ENCODE results near the gene DDIT3.
"Not testable (repeated sequence)": the region's sequence is repeated elsewhere in the genome, so short reads cannot be mapped to it uniquely, and the experiment has no call there.

Gene DDIT3, protein sequence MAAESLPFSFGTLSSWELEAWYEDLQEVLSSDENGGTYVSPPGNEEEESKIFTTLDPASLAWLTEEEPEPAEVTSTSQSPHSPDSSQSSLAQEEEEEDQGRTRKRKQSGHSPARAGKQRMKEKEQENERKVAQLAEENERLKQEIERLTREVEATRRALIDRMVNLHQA

DNA sequence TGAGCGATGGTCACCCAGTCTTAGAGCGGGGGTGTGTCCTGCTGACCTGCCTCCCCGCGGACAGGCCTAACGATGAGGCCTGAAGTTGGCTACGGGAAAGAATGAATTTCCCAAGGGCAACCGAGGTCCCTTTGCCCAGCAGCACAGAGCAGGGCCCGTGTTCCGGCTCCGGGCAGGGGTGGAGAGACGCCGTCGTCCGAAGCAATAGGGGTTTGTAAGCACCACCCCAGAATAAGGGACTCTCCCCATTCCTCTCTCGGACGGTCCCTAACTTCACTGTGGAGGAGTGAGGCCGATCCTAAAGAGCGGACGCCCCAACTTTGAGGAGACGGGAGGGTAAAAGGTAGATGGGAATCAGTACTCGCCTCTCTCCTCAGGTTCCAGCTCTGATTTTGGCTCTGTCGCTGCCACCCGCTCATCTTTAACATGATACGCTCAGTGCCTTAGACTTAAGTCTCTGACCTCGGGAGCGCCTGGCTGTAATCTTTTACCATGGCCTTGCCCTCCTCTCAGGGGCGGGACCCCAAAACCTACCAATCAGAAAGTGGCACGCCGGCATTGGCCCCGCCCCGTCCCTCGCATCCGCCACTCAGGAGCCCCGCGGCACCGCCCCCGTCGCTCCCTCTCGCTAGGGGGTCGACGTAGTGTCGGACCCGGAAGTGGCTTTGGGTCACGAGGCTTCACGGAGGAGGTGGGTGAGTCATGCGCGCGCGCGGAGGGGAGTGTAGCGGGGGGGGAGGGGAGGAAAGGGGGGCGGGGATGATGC, at the start of gene DDIT3:
Gene DDIT3 (minus strand): TSS at position 462 of the 766 bp plus-strand sequence. CDS start 3,108 bp downstream, outside the sequence.
- peak; percentile 97 for TF ChIP-seq POLR2A (IDR thresholded peaks at IDR 0.05; ENCODE audit: low read depth, low read length)
- DNase-seq (ENCODE audit: insufficient read length, low spot score): peak; percentile 81
- FAIRE-seq: no peak

DNA sequence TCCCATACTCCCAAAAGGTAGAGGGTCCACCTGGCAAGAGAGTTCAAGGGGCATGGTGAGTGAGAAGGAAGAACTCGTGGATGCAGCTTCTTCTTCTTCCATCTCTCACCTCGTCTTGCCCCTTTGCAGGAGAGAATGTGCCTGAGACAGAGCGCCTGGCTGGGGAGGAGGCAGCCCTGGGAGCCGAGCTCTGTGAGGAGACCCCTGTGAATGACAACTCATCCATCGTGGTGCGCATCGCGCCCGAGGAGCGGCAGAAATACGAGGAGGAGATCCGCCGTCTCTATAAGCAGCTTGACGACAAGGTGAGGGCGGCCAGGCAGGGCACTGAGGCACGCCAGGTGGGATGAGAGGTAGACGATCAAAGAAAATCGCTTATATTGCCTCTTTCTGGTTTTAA, 49.5 kb upstream of the DDIT3 start:
- DNase-seq (ENCODE audit: insufficient read length, low spot score) (no peak), FAIRE-seq (no peak)
- TF ChIP-seq POLR2A (IDR thresholded peaks at IDR 0.05; ENCODE audit: low read depth, low read length): no peak

DNA sequence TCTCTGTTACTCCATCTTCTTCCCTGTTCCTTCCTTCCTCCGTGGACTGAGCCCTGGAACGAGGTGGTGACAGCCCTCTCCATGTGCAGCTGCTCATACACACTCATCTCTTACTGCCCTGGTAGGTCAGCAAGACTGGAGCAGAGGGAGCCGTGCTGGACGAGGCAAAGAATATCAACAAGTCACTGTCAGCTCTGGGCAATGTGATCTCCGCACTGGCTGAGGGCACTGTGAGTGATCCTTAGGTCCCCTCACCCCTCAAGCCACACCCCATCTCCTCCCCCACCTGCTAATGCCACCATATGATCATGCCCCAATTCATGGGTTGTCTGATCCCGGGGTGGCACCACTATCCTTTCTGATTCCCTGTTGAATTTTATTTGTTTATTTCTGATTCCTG, 48.5 kb upstream of the DDIT3 start:
- TF ChIP-seq POLR2A (IDR thresholded peaks at IDR 0.05; ENCODE audit: low read depth, low read length): no peak
- FAIRE-seq (no peak), DNase-seq (ENCODE audit: insufficient read length, low spot score) (no peak)

DNA sequence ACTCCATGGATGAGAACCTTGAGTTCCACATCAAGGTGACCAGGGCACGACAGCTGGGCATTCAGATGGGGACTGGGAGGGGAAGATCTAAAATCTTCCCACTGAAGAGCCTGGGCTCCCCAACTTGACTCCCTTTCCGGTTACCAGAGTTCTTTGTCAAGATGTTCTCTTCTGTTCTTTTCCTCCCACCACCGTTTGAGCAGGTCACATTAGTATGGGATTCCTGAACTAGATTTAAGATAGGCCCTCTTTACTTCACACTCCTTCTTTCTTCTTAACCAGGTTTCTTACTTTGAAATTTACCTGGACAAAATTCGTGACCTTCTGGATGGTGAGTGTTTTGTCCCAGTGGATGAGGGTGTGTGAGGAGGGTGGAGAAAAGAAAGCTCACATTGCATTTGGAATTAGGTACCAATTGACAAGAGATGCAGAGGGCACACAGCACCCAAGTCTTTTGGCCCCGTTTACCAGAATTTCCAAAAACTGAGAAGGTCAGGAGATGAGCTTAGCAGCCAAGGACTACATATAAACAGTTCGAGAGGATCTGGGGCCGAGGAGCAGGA, 43.9 kb upstream of the DDIT3 start:
- TF ChIP-seq POLR2A (IDR thresholded peaks at IDR 0.05; ENCODE audit: low read depth, low read length): no peak

DNA sequence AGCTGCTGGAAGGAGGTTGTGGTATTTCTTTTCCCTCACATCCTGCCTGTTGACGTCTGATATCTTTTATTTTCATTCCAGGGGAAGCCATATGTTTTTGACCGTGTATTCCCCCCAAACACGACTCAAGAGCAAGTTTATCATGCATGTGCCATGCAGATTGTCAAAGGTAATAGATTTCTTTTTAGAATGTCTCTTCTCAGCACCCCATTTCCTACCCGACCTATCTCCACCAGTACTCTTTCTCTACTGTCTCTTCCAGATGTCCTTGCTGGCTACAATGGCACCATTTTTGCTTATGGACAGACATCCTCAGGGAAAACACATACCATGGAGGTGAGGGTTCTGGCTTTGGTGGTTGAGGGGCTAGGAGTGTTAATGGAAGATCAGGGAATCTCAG, 43.0 kb upstream of the DDIT3 start:
- DNase-seq (ENCODE audit: insufficient read length, low spot score) (no peak), FAIRE-seq (no peak)
- no peak for TF ChIP-seq POLR2A (IDR thresholded peaks at IDR 0.05; ENCODE audit: low read depth, low read length)

More for the DNA sequence above, 43.9 kb upstream of the DDIT3 start:
- FAIRE-seq (no peak), DNase-seq (ENCODE audit: insufficient read length, low spot score) (no peak)

DNA sequence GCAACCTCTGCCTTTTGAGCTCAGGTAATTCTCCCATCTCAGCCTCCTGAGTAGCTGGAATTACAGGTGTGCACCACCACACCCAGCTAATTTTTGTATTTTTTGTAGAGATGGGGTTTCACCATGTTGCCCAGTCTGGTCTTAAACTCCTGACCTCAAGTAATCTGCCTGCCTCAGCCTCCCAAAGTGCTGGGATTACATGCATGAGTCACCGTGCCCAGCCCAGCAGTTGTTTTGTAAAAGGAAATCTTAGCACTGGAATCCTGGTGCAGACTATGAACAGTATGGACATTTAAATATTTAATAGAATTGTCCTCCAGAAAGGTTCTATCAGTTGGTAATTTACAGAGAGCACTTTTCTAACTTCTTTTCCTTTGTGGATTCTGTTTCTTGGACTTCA, 40.8 kb upstream of the DDIT3 start:
- not testable (repeated sequence) for DNase-seq (ENCODE audit: insufficient read length, low spot score); FAIRE-seq

DNA sequence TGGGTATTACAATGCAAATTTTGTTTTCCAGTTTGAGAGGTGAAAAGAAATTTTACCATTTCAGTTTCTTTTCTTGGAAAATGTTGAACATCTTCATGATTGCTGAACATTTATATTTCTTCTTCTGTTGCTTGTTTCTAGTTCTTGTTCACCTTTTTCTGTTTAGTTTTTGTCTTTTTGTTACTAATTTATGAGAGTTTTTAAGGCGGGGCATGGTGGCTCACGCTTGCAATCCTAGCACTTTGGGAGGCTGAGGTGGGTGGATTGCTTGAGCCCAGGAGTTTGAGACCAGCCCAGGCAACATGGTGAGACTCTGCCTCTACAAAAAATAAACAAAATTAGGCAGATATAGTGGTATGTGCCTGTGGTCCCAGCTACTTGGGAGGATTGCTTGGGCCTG, 40.2 kb upstream of the DDIT3 start:
- TF ChIP-seq POLR2A (IDR thresholded peaks at IDR 0.05; ENCODE audit: low read depth, low read length): no peak
- FAIRE-seq: no peak
- no peak for DNase-seq (ENCODE audit: insufficient read length, low spot score)

DNA sequence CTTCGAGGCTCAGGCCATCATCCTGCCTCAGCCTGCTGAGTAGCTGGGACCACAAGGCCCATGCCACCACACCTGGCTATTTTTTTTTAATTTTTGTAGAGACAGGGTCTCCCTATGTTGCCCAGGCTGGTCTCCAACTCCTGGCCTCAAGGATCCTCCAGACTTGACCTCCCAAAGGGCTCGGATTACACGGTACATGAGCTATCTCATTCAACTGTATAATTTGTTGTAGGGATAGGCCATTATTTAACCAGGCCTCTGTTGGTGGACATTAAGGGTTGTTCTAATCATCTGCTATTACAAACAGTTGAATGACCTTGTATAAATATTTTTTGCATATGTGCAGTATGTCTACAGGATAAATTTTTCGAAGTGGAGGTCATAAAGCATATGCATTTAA, 38.5 kb upstream of the DDIT3 start:
- no peak for FAIRE-seq
- DNase-seq (ENCODE audit: insufficient read length, low spot score): no peak
- no peak for TF ChIP-seq POLR2A (IDR thresholded peaks at IDR 0.05; ENCODE audit: low read depth, low read length)

DNA sequence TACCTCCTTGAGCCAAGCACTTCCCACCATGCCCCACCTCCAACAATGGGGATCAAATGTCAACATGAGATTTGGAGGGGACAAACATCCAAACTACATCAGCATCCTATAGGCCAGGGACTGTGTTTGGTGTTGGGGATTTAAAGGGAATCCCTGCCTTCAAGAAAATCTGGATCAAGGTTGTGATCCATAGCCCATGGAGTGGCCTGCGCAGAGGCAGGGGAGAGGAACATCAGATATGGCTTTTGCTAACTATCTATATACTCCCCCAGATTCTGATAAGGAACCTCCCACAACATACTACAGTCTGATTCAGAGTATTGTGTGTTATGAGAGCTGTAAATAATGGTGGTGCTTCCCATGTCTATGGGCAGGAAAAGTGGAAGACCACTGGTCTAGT, 34.6 kb upstream of the DDIT3 start:
- no peak for FAIRE-seq
- DNase-seq (ENCODE audit: insufficient read length, low spot score): no peak
- no peak for TF ChIP-seq POLR2A (IDR thresholded peaks at IDR 0.05; ENCODE audit: low read depth, low read length)

DNA sequence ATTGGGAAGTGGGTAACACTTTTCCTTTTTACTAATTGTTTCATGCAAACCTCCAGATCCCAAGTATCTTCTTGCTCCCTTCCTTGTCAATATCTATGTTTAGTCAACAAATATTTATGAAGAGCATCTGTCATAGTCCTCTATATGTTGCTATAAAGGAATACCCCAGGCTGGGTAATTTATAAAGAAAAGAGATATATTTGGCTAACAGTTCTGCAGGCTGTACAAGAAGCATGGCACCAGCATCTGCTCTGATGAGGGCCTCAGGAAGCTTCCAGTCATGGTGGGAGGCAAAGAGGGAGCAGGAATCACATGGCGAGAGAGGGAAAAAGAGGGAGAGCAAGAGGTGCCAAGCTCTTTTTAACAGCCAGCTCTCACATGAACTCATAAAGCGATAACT, 34.1 kb upstream of the DDIT3 start:
- TF ChIP-seq POLR2A (IDR thresholded peaks at IDR 0.05; ENCODE audit: low read depth, low read length): no peak
- FAIRE-seq: no peak

DNA sequence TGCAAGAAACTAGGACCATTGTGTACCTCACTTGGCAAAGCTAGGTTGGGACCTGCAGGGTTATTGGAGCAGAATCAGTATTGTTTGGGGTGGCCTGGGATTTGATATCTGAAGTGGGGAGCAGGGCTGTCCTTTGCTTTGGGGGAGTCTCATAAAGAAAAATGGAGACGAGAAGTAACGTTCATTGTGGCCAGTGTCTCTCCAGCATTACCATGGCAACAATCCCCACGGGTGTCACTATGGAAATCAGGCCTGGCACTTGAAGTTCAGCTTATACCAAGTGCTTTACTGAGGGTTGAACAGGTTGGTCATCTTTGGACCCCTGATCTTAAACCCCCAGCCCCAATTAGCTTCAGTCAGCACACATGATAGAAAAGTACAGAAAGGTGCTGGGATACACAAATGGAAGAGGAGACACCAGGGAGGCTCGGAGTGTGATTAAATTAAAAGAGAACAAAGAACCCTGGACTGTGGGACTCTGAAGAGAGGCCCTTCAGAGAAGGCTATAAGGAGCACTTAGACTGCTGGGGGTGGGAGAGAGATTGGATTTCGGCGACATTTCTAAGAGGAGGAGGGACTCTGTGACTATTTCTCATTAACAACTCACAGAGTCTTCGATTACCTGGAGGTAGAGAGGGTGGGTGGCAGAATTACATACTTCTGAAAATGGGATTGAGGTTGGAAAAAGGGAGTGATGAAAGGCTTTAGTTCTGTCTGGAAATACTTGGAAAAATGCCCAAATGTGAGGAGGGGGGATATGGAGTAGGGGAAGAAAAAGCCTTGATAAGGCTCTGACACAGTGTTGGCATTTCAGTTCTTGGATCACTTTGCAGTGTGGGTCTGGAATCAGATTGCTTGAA, 33.3 kb upstream of the DDIT3 start:
- no peak for TF ChIP-seq POLR2A (IDR thresholded peaks at IDR 0.05; ENCODE audit: low read depth, low read length)
- FAIRE-seq: no peak
- DNase-seq (ENCODE audit: insufficient read length, low spot score): no peak

More for the DNA sequence above, 34.1 kb upstream of the DDIT3 start:
- no peak for DNase-seq (ENCODE audit: insufficient read length, low spot score)

DNA sequence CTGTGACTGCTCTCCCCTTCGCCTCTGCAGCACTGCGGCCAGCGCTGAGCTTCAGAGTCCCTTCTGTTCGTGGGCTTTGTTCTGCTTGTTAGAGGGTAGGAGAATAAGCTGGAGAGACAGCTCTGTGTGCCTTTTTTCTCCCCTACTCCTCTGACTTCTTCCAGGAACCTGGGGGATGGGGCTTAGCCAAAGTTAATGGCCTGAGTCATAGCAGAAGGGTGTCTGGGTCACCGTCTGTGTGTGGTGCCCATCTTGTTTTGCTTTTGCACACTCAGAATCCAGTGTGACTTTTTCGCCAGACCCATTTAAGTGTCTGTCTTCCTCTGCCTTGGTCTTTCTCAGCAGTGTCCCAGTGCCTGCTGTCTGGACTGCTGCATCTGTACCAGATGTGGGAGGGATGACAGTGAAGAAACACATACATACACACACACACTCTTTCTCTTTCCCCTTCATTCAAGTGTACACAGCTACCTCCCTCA, 32.6 kb upstream of the DDIT3 start:
- FAIRE-seq (no peak), DNase-seq (ENCODE audit: insufficient read length, low spot score) (no peak)
- no peak for TF ChIP-seq POLR2A (IDR thresholded peaks at IDR 0.05; ENCODE audit: low read depth, low read length)

DNA sequence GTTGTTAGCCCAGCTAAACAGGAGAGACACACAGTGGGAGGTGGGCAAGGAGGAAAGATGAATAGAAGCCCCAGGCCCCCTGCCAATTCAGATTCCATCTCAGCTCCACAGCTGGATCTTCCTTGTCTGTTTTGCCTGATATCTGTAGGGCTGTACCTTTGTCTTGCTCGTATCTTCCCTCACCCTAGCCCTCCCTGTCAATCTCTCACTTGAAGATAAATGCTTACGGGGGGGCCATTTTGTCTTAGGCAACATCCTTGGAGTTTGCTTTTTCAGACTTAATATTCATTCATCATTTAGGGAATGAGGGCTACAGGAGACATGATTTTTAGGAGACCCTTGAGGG, 32.0 kb upstream of the DDIT3 start:
- FAIRE-seq (no peak), DNase-seq (ENCODE audit: insufficient read length, low spot score) (no peak)
- TF ChIP-seq POLR2A (IDR thresholded peaks at IDR 0.05; ENCODE audit: low read depth, low read length): no peak
